ENCODE data around the gene RITA1.

- TF ChIP-seq CTCF (IDR thresholded peaks at IDR 0.05; ENCODE audit: low read depth, low read length, poor library complexity, severe bottlenecking) (no peak), EZH2phosphoT487 (IDR thresholded peaks at IDR 0.05; ENCODE audit: borderline replicate concordance, low read length) (no peak)
Observed at GRCh38 chr12:113230315-113231234, 45.1 kb downstream of the RITA1 start.
